CD4-positive, alpha-beta T cell treated with Interferon gamma for 1 hour (primary cell): ENCODE results near the gene CIC.
"Not testable (repeated sequence)": the region's sequence is repeated elsewhere in the genome, so short reads cannot be mapped to it uniquely, and the experiment has no call there.

Experiments used
- DNase-seq: peaks from one replicate; pipeline ENCODE4 v3.0.0-alpha.2; 2020

CIC gene

GRCh38 chr19:42315024-42315423 lies 46.0 kb downstream of the CIC start:
- no peak for DNase-seq

GRCh38 chr19:42316223-42317211 lies 47.5 kb downstream of the CIC start:
- no peak for DNase-seq

- no peak for DNase-seq
Observed at GRCh38 chr19:42317535-42317934, 48.5 kb downstream of the CIC start.

- no peak for DNase-seq
Observed at GRCh38 chr19:42322305-42322704, 53.3 kb downstream of the CIC start.

- DNase-seq, result no peak
Observed at GRCh38 chr19:42323473-42323851, 54.4 kb downstream of the CIC start.

GRCh38 chr19:42323852-42324654 lies 55.0 kb downstream of the CIC start:
- peak; percentile 20 for DNase-seq

GRCh38 chr19:42324655-42325307 lies 55.7 kb downstream of the CIC start:
- DNase-seq, result no peak

- DNase-seq, result peak; percentile 98
Observed at GRCh38 chr19:42325308-42325895, 56.4 kb downstream of the CIC start, which contains the start of gene MEGF8. TSS of gene MEGF8 (plus strand) at chr19:42325635. CDS start at chr19:42326244, 609 bp downstream.

GRCh38 chr19:42325896-42326771 lies 57.1 kb downstream of the CIC start:
- peak; percentile 8 for DNase-seq

GRCh38 chr19:42326969-42327368 lies 57.9 kb downstream of the CIC start:
- no peak for DNase-seq

GRCh38 chr19:42327381-42327780 lies 58.3 kb downstream of the CIC start:
- no peak for DNase-seq

- DNase-seq, result no peak
Observed at GRCh38 chr19:42328106-42328505, 59.1 kb downstream of the CIC start.

GRCh38 chr19:42328854-42329253 lies 59.8 kb downstream of the CIC start:
- DNase-seq, result no peak

- no peak for DNase-seq
Observed at GRCh38 chr19:42330241-42330711, 61.2 kb downstream of the CIC start.

- not testable (repeated sequence) for DNase-seq
Observed at GRCh38 chr19:42331333-42331732, 62.3 kb downstream of the CIC start.

GRCh38 chr19:42332059-42332458 lies 63.0 kb downstream of the CIC start:
- DNase-seq, result no peak

GRCh38 chr19:42333018-42333417 lies 64.0 kb downstream of the CIC start:
- DNase-seq, result no peak

GRCh38 chr19:42333975-42334696 lies 65.1 kb downstream of the CIC start:
- DNase-seq, result no peak

GRCh38 chr19:42334697-42335373 lies 65.8 kb downstream of the CIC start:
- DNase-seq, result no peak

GRCh38 chr19:42335374-42335936 lies 66.4 kb downstream of the CIC start:
- DNase-seq, result no peak
